HG03095 (cell line): ENCODE data around the gene HIC2.
"Not testable (repeated sequence)": the region's sequence is repeated elsewhere in the genome, so short reads cannot be mapped to it uniquely, and the experiment has no call there.

ENCODE experiments used
- ATAC-seq: cut with Tn5 transposase; IDR thresholded peaks from one replicate; pipeline ENCODE4 v1.9.1; 2021; ENCODE audit warnings: moderate library complexity; ENCODE audit not compliant: unreplicated experiment

HIC2 gene

DNA sequence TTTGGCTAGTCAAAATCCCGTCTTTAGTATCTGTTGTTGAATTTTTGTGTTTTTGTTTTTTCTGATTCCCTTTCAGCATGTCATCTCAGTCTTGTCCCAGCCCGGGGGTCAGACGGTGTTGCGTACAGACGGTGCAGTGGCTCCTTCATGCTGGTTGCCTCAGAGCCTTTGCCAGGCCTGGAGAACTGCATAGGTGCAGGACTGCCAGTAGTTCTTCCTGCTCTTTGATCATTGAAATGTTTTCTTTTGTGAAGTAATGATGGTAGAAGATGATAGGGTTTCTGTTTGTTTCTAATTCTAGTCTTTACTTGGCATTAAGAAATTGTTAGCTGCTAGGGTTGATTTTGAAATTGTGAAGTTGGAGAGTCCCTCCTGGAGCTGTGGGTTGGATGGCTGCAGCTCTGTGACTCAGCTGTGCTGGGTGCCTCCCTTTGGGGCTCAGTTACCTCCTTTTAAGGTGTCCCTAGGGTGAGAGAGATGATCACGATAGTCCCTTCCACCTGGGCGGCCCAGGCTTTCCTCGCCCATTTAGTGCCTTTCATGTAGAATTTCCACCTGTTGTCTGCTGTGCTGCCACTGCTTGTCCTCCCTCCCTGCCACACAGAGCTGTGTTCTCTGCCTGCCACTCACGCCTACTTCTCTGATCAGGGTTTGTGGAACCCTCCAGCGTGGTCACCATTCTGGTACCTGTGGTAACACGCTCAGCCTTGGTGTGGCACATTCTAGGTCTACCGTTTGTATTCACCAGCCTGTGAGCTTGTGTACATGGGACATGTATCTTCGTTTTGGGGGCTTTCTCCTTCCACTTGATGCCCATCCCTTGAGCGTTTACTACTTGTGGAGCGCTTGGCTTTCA is 17.4 kb downstream of the HIC2 start:
- not testable (repeated sequence) for ATAC-seq

DNA sequence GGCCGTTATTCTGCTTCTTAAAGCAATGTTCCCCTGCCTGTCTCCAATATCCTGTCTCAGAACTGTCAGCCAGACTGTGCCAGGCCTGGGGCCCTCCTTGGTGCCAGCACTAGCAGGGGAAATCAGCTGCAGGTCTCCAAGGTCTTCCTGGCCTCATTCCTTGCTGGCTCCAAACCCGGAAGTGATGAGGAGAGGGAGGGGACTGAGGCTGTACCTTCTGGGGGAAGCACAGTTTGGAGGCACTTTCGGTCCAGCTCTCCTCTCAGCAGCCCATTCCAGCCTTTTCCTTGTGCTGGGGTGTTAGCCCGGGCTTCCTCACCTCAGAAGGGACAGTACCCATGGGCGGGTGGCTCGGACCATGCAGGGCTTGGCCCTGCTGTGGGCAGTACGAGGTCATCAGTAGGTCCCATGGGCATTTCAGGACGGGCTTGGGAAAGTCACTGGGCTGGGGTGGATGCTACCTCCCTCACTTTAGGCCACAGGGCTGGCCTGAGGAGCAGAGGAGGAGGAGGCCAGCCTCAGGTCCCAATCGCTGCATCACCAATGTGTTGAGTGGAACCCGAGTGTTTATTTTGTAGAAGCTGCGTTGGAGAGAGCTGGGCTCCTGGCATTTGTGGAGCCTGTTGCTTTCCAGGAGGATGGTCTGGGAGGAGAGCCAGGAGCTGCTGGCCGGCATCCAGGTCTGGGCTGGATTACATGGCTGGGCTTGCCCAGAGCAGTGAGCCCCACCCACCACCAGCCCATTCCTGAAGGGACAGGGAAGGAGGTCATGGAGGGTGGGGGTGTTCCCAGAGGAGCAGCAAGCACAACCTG is 19.0 kb downstream of the HIC2 start:
- ATAC-seq, result not testable (repeated sequence)

DNA sequence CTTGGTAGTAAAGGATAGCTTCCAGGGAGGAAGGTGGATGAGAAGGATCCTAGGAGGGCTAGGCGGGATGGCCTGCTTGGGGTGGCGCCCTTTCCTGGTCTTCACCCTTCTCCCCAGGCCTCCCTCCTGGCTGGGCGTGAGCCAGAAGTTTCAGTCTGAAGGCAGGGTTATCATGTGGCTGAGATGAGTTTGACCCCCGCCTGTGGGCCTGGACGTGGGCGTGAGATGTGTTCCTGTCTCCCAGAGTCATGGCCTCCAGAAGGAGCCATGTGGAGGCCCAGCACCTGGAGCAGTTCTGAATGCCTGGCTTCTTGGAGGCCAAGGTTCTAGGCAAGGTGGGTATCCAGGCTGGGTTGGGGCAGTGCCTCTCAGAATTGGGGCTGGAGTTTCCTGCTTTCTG is 20.8 kb downstream of the HIC2 start:
- not testable (repeated sequence) for ATAC-seq

DNA sequence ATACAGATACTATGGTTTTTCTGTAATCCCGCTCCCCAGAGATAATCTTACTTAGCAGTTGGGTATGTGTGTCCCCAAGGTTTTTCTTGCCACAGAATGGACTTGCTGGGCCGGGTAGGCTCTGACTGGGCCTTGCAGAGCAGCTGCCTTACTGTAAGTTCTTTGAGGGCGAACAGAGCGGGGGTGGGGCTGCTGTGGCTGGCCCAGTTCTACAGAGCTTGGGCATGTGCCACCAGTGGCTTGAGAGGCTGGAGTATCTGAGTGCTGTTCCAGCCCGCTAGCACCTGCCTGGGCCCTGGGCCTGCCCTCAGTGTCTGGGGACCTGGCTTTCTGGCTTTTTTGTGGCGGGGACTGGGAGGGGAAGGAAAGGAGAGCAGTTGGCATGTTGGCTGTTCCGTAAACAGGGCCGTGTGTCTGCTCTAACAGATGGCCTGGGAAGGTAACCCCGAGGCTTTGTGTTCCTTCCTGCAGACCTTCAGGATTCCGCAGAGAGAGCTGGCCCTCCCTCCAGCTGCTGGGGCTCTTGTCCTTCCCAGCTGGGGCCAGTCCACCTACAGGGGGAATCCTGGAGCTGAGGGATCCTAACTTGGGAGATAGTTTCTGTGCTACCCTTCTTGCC is 23.0 kb downstream of the HIC2 start:
- ATAC-seq, result not testable (repeated sequence)

DNA sequence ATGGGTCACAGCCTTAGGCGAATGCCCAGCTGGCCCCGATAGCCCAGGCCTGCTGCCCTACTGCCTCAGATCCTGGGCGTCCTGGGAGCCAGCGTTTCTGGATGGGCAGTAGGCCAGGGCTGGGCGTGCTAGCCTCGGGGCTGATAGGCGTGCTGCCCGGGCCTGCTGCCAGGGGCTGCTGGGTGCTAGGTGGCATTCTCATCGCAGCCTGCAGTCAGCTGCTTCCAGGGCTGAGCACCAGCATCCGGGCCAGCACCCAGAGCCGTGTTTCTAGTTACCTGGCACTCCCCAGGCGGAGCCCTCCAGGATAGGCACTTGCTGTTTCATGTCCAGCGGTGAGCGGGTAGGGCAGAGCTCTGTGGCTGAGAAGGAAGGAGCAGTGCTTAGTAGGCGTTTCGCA is 23.5 kb downstream of the HIC2 start:
- ATAC-seq, result not testable (repeated sequence)

DNA sequence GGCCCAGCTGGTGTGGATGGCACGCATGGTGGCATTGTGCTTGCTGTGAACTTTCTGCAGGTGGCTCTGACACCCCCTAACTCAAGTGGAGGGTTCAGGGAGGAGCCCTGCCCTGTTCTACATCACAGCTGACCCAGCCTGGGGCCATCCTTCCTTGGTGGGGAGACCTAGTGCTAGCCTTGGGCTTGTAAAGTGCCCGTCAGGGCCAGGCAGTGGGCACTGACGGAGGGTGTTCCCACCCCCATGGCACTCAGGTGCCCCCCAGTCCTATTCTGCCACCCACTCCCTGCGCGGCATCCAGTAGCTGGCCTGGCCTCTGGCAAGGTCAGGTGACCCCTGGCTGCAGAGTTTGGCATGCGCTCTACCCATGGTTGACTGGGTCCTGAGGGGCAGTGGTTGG is 24.0 kb downstream of the HIC2 start:
- not testable (repeated sequence) for ATAC-seq

DNA sequence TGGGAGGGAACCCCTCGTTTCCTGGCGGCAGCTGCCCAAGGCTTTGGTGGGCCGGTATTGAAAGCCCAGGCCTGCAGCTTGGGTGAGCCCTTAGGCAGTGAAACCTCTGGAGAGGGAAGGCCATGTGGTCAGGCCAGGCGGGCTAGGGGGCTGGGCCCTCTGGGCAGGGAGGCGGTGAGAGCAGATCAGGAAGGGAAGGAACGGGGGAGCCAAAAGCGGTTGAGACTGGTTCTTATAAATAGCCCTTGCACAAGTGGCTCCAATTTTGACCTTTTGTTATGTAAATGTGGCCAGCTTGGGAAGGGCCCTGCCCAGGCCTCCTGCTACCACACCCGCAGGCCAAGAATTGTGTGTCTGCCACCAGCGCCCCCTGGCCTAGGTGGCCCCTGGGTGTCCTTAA is 25.0 kb downstream of the HIC2 start:
- ATAC-seq, result not testable (repeated sequence)

DNA sequence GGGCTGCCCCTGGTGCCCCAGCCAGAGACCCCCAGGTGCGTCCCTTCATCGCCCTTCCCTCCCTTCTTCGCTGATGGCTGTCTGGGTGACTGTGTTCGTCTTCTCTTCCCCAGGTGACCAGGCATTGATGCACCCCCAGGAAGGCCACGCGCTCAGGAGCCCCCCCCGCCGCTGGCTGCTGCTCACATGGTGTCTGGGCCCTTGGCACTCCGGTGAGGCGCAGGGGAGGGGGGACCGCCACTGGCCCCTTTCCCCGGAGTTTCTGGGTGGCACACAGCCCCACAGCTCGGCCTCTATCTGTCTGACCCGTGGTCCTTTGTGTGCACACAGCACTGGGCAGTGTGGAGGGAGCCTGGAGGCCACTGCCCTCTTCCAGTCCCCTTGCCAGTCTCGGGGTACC is 25.5 kb downstream of the HIC2 start:
- not testable (repeated sequence) for ATAC-seq

DNA sequence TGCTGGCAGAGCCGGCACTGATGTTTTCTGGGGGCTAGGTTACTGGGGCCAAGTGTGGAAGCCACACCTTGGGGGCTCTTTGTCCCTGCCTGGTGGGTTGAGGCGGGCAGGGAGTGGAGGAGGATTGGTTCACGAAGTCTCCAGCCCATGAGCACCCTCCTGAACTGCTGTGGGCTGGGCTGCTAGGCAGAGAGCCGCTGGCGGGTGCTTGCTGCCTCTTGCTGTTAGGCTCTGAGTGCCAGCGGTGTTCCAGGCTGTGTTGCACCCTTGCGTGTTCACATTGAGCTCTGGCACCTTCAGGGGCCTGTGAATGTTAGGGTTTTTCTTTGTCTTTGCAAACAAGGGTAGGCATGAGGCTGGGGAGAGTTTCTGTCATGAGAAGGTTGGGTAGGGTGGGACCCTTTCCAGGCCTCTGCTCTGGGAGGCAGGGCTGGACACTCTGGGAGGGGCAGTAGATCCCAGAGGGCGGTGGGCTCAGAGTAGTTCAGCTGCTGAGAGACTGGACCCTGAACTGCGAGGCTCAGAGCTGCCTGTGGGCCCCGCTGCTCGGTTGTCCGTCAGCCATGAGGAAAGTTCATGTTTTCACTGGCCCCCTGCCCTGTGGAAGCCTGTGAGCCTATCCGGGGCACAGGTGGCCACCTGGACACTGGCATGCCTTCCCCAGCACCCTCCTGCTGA is 26.0 kb downstream of the HIC2 start:
- no peak for ATAC-seq

DNA sequence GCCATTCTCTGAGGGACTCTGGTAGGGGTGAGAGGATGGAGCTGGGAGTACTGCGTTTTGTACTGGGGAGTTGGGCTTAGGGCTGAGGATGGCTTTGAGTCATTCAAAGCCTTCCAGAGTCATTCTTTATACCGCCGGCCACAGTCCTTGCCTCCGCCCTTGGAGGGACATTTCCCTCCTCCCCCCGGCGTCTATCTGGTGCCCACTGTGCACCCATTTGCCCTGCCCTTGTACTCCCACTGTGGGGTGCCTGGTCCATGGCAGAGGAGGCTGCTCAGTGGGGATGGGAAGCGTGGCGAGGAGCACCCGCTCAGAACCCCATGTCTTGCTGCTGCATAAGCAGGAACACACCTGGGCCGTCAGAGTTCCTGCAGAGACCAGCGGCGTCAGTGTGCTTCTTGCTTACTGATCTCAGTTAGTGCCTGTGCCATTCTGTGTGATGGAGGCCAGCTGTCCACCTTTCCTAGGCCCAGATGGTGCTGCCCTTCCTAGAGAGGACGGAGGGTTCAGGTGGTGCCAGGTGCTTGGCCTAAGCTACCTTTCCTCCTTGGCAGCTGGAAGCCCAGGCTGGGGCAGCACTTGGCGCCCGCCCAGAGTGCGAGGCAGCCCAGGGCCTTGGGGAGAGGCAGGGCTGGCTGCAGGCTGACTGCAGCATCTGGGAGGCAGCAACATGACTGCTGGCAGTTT is 26.7 kb downstream of the HIC2 start:
- no peak for ATAC-seq

DNA sequence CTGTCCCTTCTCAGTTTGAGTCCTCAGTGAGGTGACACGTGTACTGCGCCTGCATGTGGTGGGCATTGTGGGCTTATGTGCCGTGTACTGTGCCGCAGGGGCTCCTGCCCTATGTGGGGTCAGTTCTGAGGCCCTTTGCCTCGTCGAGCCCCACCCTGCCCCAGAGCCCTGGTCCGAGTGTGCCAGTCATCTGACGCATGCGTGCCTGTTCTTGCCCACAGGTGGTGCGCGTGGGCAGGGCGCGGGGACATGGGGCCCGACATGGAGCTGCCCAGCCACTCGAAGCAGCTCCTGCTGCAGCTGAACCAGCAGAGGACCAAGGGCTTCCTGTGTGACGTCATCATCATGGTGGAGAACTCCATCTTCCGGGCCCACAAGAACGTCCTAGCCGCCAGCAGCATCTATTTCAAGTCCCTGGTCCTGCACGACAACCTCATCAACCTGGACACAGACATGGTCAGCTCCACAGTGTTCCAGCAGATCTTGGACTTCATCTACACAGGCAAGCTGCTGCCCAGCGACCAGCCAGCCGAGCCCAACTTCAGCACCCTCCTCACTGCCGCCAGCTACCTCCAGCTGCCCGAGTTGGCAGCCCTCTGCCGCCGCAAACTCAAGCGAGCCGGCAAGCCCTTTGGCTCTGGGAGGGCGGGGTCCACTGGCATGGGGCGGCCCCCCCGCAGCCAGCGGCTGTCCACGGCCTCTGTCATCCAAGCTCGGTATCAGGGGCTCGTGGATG is 27.7 kb downstream of the HIC2 start:
- no peak for ATAC-seq

DNA sequence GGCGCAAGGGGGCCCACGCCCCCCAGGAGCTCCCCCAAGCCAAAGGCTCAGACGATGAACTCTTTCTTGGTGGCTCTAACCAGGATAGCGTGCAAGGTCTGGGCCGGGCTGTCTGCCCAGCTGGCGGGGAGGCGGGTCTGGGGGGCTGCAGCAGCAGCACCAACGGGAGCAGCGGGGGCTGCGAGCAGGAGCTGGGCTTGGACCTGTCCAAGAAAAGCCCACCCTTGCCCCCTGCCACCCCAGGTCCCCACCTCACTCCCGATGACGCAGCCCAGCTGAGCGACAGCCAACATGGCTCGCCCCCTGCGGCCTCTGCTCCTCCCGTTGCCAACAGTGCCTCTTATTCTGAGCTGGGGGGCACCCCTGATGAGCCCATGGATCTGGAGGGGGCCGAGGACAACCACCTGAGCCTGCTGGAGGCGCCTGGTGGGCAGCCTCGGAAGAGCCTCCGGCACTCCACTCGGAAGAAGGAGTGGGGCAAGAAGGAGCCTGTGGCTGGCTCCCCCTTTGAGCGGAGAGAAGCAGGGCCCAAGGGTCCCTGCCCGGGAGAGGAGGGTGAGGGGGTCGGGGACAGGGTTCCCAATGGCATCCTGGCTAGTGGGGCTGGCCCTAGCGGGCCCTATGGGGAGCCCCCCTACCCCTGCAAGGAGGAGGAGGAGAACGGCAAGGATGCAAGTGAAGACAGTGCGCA is 28.4 kb downstream of the HIC2 start:
- ATAC-seq, result no peak

DNA sequence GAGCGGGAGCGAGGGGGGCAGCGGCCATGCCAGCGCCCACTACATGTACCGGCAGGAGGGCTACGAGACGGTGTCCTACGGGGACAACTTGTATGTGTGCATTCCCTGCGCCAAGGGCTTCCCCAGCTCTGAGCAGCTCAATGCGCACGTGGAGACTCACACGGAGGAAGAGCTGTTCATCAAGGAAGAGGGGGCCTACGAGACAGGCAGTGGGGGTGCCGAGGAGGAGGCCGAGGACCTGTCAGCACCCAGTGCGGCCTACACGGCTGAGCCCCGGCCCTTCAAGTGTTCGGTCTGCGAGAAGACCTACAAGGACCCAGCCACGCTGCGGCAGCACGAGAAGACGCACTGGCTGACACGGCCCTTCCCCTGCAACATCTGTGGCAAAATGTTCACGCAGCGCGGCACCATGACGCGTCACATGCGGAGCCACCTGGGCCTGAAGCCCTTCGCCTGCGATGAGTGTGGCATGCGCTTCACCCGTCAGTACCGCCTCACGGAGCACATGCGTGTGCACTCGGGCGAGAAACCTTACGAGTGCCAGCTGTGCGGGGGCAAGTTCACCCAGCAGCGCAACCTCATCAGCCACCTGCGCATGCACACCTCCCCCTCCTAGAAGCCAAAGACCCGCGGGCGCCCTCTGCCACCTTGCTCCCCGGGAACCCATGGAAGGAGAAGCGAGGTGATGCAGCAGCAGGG is 29.1 kb downstream of the HIC2 start:
- no peak for ATAC-seq

DNA sequence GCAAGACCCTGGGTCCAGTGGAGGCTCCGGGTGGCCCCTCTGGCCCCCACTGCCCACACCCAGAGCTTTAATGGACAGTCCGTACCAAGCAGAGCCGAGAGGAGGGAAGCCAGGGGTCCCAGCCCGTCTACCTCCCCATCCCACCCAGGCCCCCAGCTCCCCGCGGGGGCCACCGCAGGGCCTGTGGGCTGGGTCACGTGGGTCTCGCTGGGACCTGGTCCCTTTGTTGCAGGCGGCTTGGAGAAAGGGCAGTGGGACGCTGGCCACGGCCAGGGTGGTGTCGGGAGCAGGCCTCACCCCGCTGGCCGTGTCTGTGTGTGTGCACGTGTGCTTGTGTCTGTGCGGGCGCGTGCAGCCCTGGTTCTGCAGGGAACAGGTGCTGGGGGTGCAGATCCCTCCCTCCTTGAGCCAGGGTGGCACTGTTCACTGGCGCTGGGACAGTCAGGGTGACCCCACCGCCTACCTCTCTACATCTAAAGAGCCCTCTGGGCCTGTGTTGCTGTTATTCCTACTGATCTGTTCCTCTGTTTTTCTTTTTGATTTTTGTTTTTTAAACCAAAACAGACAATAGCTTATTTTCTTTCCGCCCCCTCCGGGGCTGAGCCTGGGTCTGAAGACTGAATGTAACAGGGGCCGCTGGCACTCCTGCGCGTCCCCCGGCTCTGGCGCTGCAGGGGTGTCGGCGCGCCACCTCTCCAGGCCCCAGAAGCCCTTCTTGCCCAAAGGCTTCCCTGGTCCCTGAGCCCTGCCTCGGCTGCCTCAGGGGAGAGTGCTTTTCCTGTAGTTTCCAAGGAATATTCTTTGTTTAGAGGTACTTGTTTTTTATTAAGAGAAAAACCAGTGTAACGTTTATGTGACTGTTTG is 29.9 kb downstream of the HIC2 start:
- no peak for ATAC-seq

DNA sequence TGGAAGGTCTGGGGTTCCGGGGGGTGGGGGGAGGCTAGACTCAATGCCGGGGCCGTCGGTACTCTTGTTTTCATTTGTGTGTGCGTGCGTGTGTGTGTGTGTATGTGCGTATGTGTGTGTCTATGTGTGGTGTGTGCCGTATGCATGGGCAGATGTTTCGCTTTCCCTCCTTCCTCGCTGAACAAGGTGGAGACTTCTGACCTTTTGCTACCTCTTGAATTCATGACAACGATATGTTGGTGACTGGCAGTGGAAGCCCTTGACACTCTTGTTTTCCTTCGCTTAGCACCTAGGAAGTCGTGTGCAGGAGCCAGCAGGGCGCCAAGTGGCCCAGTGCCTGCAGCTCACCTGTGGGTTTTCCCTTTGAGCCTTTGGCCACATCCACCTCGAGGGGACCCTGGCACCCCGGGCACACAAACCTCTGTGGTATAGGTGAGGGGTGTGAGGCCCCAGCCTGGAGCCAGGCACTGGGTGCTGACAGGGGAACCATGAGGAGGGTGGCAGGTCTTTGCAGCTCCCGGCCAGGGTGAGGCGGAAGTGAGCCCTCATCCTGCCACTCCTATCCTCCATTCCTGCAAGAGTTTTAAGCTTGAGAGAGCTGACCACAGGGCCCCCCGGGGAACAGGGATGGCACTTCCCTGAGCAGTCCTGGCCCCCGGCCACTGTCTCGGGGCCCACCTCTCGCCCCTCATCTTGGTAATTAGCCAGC is 30.7 kb downstream of the HIC2 start:
- no peak for ATAC-seq

DNA sequence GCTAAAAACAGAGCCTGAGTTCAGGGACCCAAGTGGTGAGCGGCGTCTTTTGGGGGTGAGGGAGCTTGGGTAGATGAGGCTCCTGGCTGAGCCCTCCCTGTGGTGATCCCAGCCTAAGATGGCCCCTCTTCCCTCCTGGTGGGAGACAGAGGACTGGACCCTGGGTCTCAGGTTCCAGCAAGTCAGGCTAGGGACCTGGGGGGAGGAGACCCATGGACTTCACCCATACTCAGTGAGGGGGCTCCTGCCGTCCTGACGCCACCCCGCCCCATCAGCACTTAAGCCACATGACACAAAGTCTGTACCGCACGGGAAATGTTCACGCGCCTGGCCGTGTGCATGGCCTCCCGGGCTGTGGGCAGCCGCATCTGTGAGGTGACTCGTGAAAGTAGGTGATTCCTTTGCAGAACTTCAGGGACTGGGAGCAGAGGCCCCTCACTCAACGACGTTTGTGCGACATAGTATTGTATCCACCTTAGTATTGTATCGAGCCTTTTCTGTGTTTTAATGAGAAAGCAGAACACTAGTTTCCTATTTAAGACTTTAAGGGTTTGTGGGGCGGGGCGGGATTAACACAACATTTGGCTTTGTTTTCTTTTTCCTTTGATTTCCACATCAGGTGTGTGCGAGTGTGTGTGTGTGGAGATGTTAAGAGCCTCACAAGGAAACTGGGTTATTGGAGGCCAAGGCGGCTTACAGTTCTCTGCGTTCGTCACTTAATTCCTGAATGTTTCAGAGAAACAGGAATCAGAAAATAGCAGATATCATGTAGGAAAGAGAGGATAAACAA is 31.7 kb downstream of the HIC2 start:
- ATAC-seq, result no peak
